ENCODE data around the gene AAK1.
"Not testable (repeated sequence)": the region's sequence is repeated elsewhere in the genome, so short reads cannot be mapped to it uniquely, and the experiment has no call there.

The AAK1 gene

GRCh38 chr2:69477627-69478026 is 165.9 kb downstream of the AAK1 start:
- no peak for DNase-seq

GRCh38 chr2:69474688-69475087 is 168.9 kb downstream of the AAK1 start:
- no peak for DNase-seq

GRCh38 chr2:69471793-69472192 is 171.7 kb downstream of the AAK1 start:
- DNase-seq, result no peak

- DNase-seq, result no peak
These were observed 172.6 kb downstream of the AAK1 start for GRCh38 chr2:69470911-69471310.

- DNase-seq, result no peak
These were observed 173.8 kb downstream of the AAK1 start for GRCh38 chr2:69469784-69470183.

- no peak for DNase-seq
These were observed 174.2 kb downstream of the AAK1 start for GRCh38 chr2:69469375-69469774.

- DNase-seq, result no peak
These were observed 176.8 kb downstream of the AAK1 start for GRCh38 chr2:69466728-69467127.

GRCh38 chr2:69465513-69466456 is 177.8 kb downstream of the AAK1 start:
- DNase-seq, result no peak

GRCh38 chr2:69464575-69464974 is 179.0 kb downstream of the AAK1 start:
- DNase-seq, result no peak

- DNase-seq, result no peak
These were observed 180.8 kb downstream of the AAK1 start for GRCh38 chr2:69462780-69463179.

- DNase-seq, result no peak
These were observed 182.1 kb downstream of the AAK1 start for GRCh38 chr2:69461404-69461803.

- DNase-seq, result no peak
These were observed 183.6 kb downstream of the AAK1 start for GRCh38 chr2:69459936-69460335.

- DNase-seq, result peak; percentile 39
These were observed 186.5 kb downstream of the AAK1 start for GRCh38 chr2:69456950-69457445.

- no peak for DNase-seq
These were observed 187.4 kb downstream of the AAK1 start for GRCh38 chr2:69456154-69456553.

GRCh38 chr2:69454976-69455375 is 188.6 kb downstream of the AAK1 start:
- no peak for DNase-seq

- DNase-seq, result no peak
These were observed 189.9 kb downstream of the AAK1 start for GRCh38 chr2:69453475-69454129.

- DNase-seq, result no peak
These were observed 190.9 kb downstream of the AAK1 start for GRCh38 chr2:69452687-69453086.

- DNase-seq, result no peak
These were observed 192.7 kb downstream of the AAK1 start for GRCh38 chr2:69450735-69451416.

GRCh38 chr2:69449906-69450305 is 193.6 kb downstream of the AAK1 start:
- DNase-seq, result no peak

- not testable (repeated sequence) for DNase-seq
These were observed 199.9 kb downstream of the AAK1 start for GRCh38 chr2:69443673-69444072.

- DNase-seq, result not testable (repeated sequence)
These were observed 204.0 kb downstream of the AAK1 start for GRCh38 chr2:69439499-69439898.

- DNase-seq, result no peak
These were observed 205.0 kb downstream of the AAK1 start for GRCh38 chr2:69438580-69438979.

GRCh38 chr2:69437751-69438154 is 205.8 kb downstream of the AAK1 start:
- DNase-seq, result peak; percentile 58
